Measurements from ENCODE around the gene PARD3B.

The PARD3B gene

GRCh38 chr2:204615456-204615855 is 70.2 kb downstream of the PARD3B start:
- no peak overlapping the region for H3K4me3 ChIP-seq (ENCODE audit: low read depth, low read length)
- H3K36me3 ChIP-seq (replicated peaks) = no peaks in the 10 kb centered on the region
- in situ Hi-C loops (cut with HindIII; ENCODE audit: low pct_ligation_motif_present, low sequenced_read_pairs) = no loop called here
- no peak overlapping the region for H3K27ac ChIP-seq
- DNase-seq = no peak
- no peak for TF ChIP-seq CTCF (IDR thresholded peaks at IDR 0.05; ENCODE audit: low read depth, low read length, missing control alignments)
- H3K27me3 ChIP-seq (replicated peaks) = no peaks in the 10 kb centered on the region

- Histone ChIP-seq H3K27ac (no peak overlapping the region), H3K4me3 (ENCODE audit: low read depth, low read length) (no peak overlapping the region), H3K36me3 (replicated peaks) (no peaks in the 10 kb centered on the region), H3K27me3 (replicated peaks) (no peaks in the 10 kb centered on the region)
- in situ Hi-C loops (cut with HindIII; ENCODE audit: low pct_ligation_motif_present, low sequenced_read_pairs) = no loop called here
- peak; percentile 29 for TF ChIP-seq CTCF (IDR thresholded peaks at IDR 0.05; ENCODE audit: low read depth, low read length, missing control alignments)
- DNase-seq = no peak
Observed at GRCh38 chr2:204625135-204625534, 79.9 kb downstream of the PARD3B start.

GRCh38 chr2:204628926-204629712 is 83.8 kb downstream of the PARD3B start:
- no peak for TF ChIP-seq CTCF (IDR thresholded peaks at IDR 0.05; ENCODE audit: low read depth, low read length, missing control alignments)
- in situ Hi-C loops (cut with HindIII; ENCODE audit: low pct_ligation_motif_present, low sequenced_read_pairs) = no loop called here
- DNase-seq = no peak
- H3K36me3 ChIP-seq (replicated peaks) = no peaks in the 10 kb centered on the region
- no peak overlapping the region for H3K4me3 ChIP-seq (ENCODE audit: low read depth, low read length)
- H3K27me3 ChIP-seq (replicated peaks) = no peaks in the 10 kb centered on the region
- H3K27ac ChIP-seq = no peak overlapping the region

GRCh38 chr2:204632410-204632809 is 87.1 kb downstream of the PARD3B start:
- H3K36me3 ChIP-seq (replicated peaks) = no peaks in the 10 kb centered on the region
- no peaks in the 10 kb centered on the region for H3K27me3 ChIP-seq (replicated peaks)
- no peak for DNase-seq
- no peak overlapping the region for H3K27ac ChIP-seq
- TF ChIP-seq CTCF (IDR thresholded peaks at IDR 0.05; ENCODE audit: low read depth, low read length, missing control alignments) = no peak
- H3K4me3 ChIP-seq (ENCODE audit: low read depth, low read length) = no peak overlapping the region
- in situ Hi-C loops (cut with HindIII; ENCODE audit: low pct_ligation_motif_present, low sequenced_read_pairs) = no loop called here

- Histone ChIP-seq H3K36me3 (replicated peaks) (no peaks in the 10 kb centered on the region), H3K27me3 (replicated peaks) (no peaks in the 10 kb centered on the region), H3K27ac (no peak overlapping the region), H3K4me3 (ENCODE audit: low read depth, low read length) (no peak overlapping the region)
- DNase-seq = no peak
- in situ Hi-C loops (cut with HindIII; ENCODE audit: low pct_ligation_motif_present, low sequenced_read_pairs) = no loop called here
- TF ChIP-seq CTCF (IDR thresholded peaks at IDR 0.05; ENCODE audit: low read depth, low read length, missing control alignments) = no peak
Observed at GRCh38 chr2:204634564-204634963, 89.3 kb downstream of the PARD3B start.

GRCh38 chr2:204635478-204635877 is 90.2 kb downstream of the PARD3B start:
- H3K4me3 ChIP-seq (ENCODE audit: low read depth, low read length) = no peak overlapping the region
- in situ Hi-C loops (cut with HindIII; ENCODE audit: low pct_ligation_motif_present, low sequenced_read_pairs) = no loop called here
- H3K27me3 ChIP-seq (replicated peaks) = no peaks in the 10 kb centered on the region
- no peak overlapping the region for H3K27ac ChIP-seq
- no peak for TF ChIP-seq CTCF (IDR thresholded peaks at IDR 0.05; ENCODE audit: low read depth, low read length, missing control alignments)
- DNase-seq = no peak
- no peaks in the 10 kb centered on the region for H3K36me3 ChIP-seq (replicated peaks)

Data from brain microvascular endothelial cell (primary cell).